ENCODE results near the gene ANKRD62.

- TF ChIP-seq CTCF (IDR thresholded peaks at IDR 0.05) (no peak), POLR2A (IDR thresholded peaks at IDR 0.05) (no peak), POLR2AphosphoS5 (IDR thresholded peaks at IDR 0.05; ENCODE audit: insufficient read depth in 1 of 2, low read depth in 1 of 2) (no peak)
Measured at GRCh38 chr18:12048010-12048826, 45.4 kb upstream of the ANKRD62 start.

Data from vagina (tissue), 2 donors.